CD14-positive monocyte (primary cell): ENCODE results near the gene MTRFR. TPM values are rescaled to one million over a fixed set of nuclear protein-coding genes. Genes with fewer than 3 reads are reported as not detected.

Experiments
- DNase-seq, 3 donors: peaks; one replicate each; pipeline ENCODE4 v3.0.0-alpha.2; 2011 to 2022
- H2AFZ ChIP-seq: 2 replicates; pipeline ENCODE4 v1.6.0; 2012; ENCODE audit warnings: mild to moderate bottlenecking, low read depth, low read length, inconsistent platforms; ENCODE audit not compliant: insufficient read depth, poor library complexity, severe bottlenecking
- H3K27ac ChIP-seq, 2 donors: 1 replicate in 1 of 2; 2 replicates in 1 of 2; pipeline ENCODE4 v1.5.1; 2012 to 2013; ENCODE audit warnings: low read length in 2 of 2, control low read depth in 1 of 2, inconsistent platforms in 1 of 2, low read depth in 1 of 2, mild to moderate bottlenecking in 1 of 2
- H3K27me3 ChIP-seq, 2 donors: one replicate each; pipeline versions ENCODE4 v1.6.0 to v1.6.1; 2011 to 2013; ENCODE audit warnings: low read length in 2 of 2; ENCODE audit not compliant: control insufficient read depth in 2 of 2, insufficient read depth in 2 of 2
- H3K36me3 ChIP-seq, 2 donors: replicated peaks in 1 of 2; 1 replicate in 1 of 2; 2 replicates in 1 of 2; pipeline versions ENCODE4 v1.5.1 to v1.6.1; 2012 to 2013; ENCODE audit warnings: low read length in 2 of 2, control low read depth in 1 of 2, inconsistent platforms in 1 of 2, mild to moderate bottlenecking in 1 of 2; ENCODE audit not compliant: insufficient read depth in 2 of 2, control insufficient read depth in 1 of 2
- H3K4me1 ChIP-seq, 2 donors: 1 replicate in 1 of 2; 2 replicates in 1 of 2; pipeline versions ENCODE4 v1.5.1 to v1.6.1; 2012 to 2013; ENCODE audit warnings: low read length in 2 of 2, control low read depth in 1 of 2, inconsistent platforms in 1 of 2, mild to moderate bottlenecking in 1 of 2, moderate library complexity in 1 of 2; ENCODE audit not compliant: insufficient read depth in 2 of 2, control insufficient read depth in 1 of 2
- H3K4me2 ChIP-seq: replicated peaks from 2 replicates; pipeline ENCODE3; 2012; ENCODE audit warnings: low read length, moderate library complexity, mild to moderate bottlenecking; ENCODE audit not compliant: poor library complexity, severe bottlenecking; ENCODE audit errors: extremely low read depth
- H3K4me3 ChIP-seq, 3 experiments: fragments of 200-600 bp in 1 of 3; sonication (generic) in 1 of 3; replicated peaks in 1 of 3; 1 replicate in 2 of 3; 2 replicates in 1 of 3; pipeline ENCODE4 v1.5.1; 2011 to 2013; ENCODE audit warnings: low read length in 3 of 3, mild to moderate bottlenecking in 3 of 3, control low read depth in 2 of 3, low read depth in 2 of 3, inconsistent platforms in 1 of 3, moderate library complexity in 1 of 3
- H3K79me2 ChIP-seq: 2 replicates; pipeline ENCODE4 v1.6.0; 2012; ENCODE audit warnings: mild to moderate bottlenecking, control low read depth, inconsistent platforms, low read length, moderate library complexity; ENCODE audit not compliant: insufficient read depth
- H3K9ac ChIP-seq: 2 replicates; pipeline ENCODE4 v1.6.0; 2017; ENCODE audit warnings: low read length, mild to moderate bottlenecking; ENCODE audit not compliant: insufficient read depth, poor library complexity, severe bottlenecking
- H3K9me3 ChIP-seq, 2 donors: replicated peaks in 1 of 2; 1 replicate in 1 of 2; 2 replicates in 1 of 2; pipeline versions ENCODE4 v1.5.1 to v1.6.1; 2012 to 2013; ENCODE audit warnings: low read length in 2 of 2, control low read depth in 1 of 2; ENCODE audit not compliant: control insufficient read depth in 1 of 2, insufficient read depth in 1 of 2
- H4K20me1 ChIP-seq: 2 replicates; pipeline ENCODE4 v1.6.0; 2012; ENCODE audit warnings: mild to moderate bottlenecking, low read length, control low read depth, moderate library complexity; ENCODE audit not compliant: insufficient read depth
- H3K27ac Mint-ChIP-seq, 7 donors: one replicate each; pipeline ENCODE4 v1.8.0; 2020; ENCODE audit warnings: mild to moderate bottlenecking in 7 of 7, mixed read lengths in 7 of 7, moderate library complexity in 6 of 7, inconsistent platforms in 2 of 7
- H3K27me3 Mint-ChIP-seq, 3 donors: one replicate each; pipeline ENCODE4 v1.8.0; 2021 to 2022; ENCODE audit warnings: low read depth in 3 of 3, mild to moderate bottlenecking in 3 of 3, mixed read lengths in 3 of 3, moderate library complexity in 3 of 3, inconsistent platforms in 1 of 3
- H3K36me3 Mint-ChIP-seq, 2 donors: one replicate each; pipeline ENCODE4 v1.8.0; 2020; ENCODE audit warnings: mixed read lengths in 2 of 2, inconsistent platforms in 1 of 2, mild to moderate bottlenecking in 1 of 2
- H3K4me1 Mint-ChIP-seq: one replicate; pipeline ENCODE4 v1.8.0; 2020; ENCODE audit warnings: mild to moderate bottlenecking, mixed read lengths
- H3K4me3 Mint-ChIP-seq, 2 donors: one replicate each; pipeline ENCODE4 v1.8.0; 2020; ENCODE audit warnings: mild to moderate bottlenecking in 2 of 2, mixed read lengths in 2 of 2, moderate library complexity in 1 of 2
- H3K9me3 Mint-ChIP-seq, 7 donors: one replicate each; pipeline ENCODE4 v1.8.0; 2020 to 2022; ENCODE audit warnings: mixed read lengths in 7 of 7, mild to moderate bottlenecking in 6 of 7, moderate library complexity in 6 of 7, inconsistent platforms in 2 of 7
- CTCF ChIP-seq: fragments of 200-600 bp; IDR thresholded peaks from one replicate; pipeline ENCODE4 v1.8.0; 2022; ENCODE audit warnings: antibody characterized with exemption, mild to moderate bottlenecking
- WGBS: methylation state at CpG from one replicate; pipeline ENCODE4 v1.1.5; 2013; ENCODE audit warnings: missing lambda C conversion rate; ENCODE audit not compliant: insufficient coverage; 5-methylcytosine and 5-hydroxymethylcytosine counted together
- intact Hi-C, 2 donors: fragments of 100-400 bp; cut with micrococcal nuclease; formaldehyde crosslinking; loops; one replicate each; pipeline versions ENCODE4 v1.15.0 to v1.15.1; 2023
- polyA plus RNA-seq, 3 donors: library from polyadenylated mRNA; depleted of rRNA in 1 of 3; unstranded in 2 of 3; stranded (reverse) in 1 of 3; fragments of 300-500 nt in 2 of 3; fragments of >200 nt in 1 of 3; fragmentation: Illumina TruSeq in 2 of 3; gene quantifications; 1 replicate in 2 of 3; 2 replicates in 1 of 3; pipeline ENCODE4 v1.2.3, GENCODE V29; 2012 to 2021

MTRFR gene
- polyA plus RNA-seq, 3 donors = 1.7 to 2.1 (median 1.7) TPM

GRCh38 chr12:123273166-123273565, 39.9 kb downstream of the MTRFR start:
- H3K4me2 ChIP-seq = no peak overlapping the region
- no peak for TF ChIP-seq CTCF
- Mint-ChIP-seq H3K9me3 (no peaks in the 10 kb centered on the region), H3K27ac (peak overlapping the region in 1 of 7 donors; percentile 68), H3K4me3 (no peak overlapping the region), H3K27me3 (peaks cover 0 to 14% (median 2%) of the 10 kb centered on the region in 3 donors), H3K4me1 (peaks cover 31% of the 10 kb centered on the region), H3K36me3 (no peaks in the 10 kb centered on the region)
- intact Hi-C loops = no loop called here
- no peak overlapping the region for H3K9ac ChIP-seq
- H3K9me3 ChIP-seq = no peaks in the 10 kb centered on the region
- peaks cover 0 to 2% of the 10 kb centered on the region in 2 donors for H3K27me3 ChIP-seq
- no peak overlapping the region for H2AFZ ChIP-seq
- no peaks in the 10 kb centered on the region for H4K20me1 ChIP-seq
- H3K4me1 ChIP-seq = peaks cover 40 to 42% of the 10 kb centered on the region in 2 donors
- peaks cover 22% of the 10 kb centered on the region for H3K79me2 ChIP-seq
- no peak overlapping the region for H3K27ac ChIP-seq
- no peak overlapping the region for H3K4me3 ChIP-seq
- no peak for DNase-seq
- H3K36me3 ChIP-seq = no peaks in the 10 kb centered on the region
- WGBS = 100% methylated on average over 8 of the region's 15 CpGs

- peak; percentile 55 to 73 (median 65) for DNase-seq
- peak overlapping the region; percentile 50 to 57 for H3K4me3 Mint-ChIP-seq
Observed at GRCh38 chr12:123278101-123278627, 44.9 kb downstream of the MTRFR start.

More at GRCh38 chr12:123278101-123278627, 44.9 kb downstream of the MTRFR start:
- peaks cover 0 to 9% (median 2%) of the 10 kb centered on the region in 3 donors for H3K27me3 Mint-ChIP-seq
- H2AFZ ChIP-seq = peak overlapping the region; percentile 65
- H3K4me2 ChIP-seq = peak overlapping the region; percentile 52
- peak overlapping the region; percentile 60 to 95 (median 86) for H3K27ac Mint-ChIP-seq
- no peak overlapping the region for H3K9ac ChIP-seq
- H3K36me3 Mint-ChIP-seq = no peaks in the 10 kb centered on the region
- no peaks in the 10 kb centered on the region for H3K9me3 Mint-ChIP-seq
- H3K9me3 ChIP-seq = no peaks in the 10 kb centered on the region
- WGBS = 0% methylated on average over 1 of the region's 2 CpGs
- H4K20me1 ChIP-seq = no peaks in the 10 kb centered on the region
- no peaks in the 10 kb centered on the region for H3K79me2 ChIP-seq
- no peak for TF ChIP-seq CTCF
- peak overlapping the region in 2 of 3 experiments; percentile 13 to 48 for H3K4me3 ChIP-seq
- peaks cover 18% of the 10 kb centered on the region in 2 donors for H3K4me1 ChIP-seq
- peak overlapping the region; percentile 50 to 79 for H3K27ac ChIP-seq
- intact Hi-C loops = no loop called here
- H3K27me3 ChIP-seq = no peaks in the 10 kb centered on the region
- peaks cover 14% of the 10 kb centered on the region for H3K4me1 Mint-ChIP-seq
- no peaks in the 10 kb centered on the region for H3K36me3 ChIP-seq
